Right lobe of liver (tissue), 4 donors: ENCODE data around the gene ZP2.
"Not testable (repeated sequence)": the region's sequence is repeated elsewhere in the genome, so short reads cannot be mapped to it uniquely, and the experiment has no call there.

Source experiments
- CTCF ChIP-seq, 4 donors: fragments of 200-600 bp in 3 of 4; fragments of 450-650 bp in 1 of 4; IDR thresholded peaks; one replicate each; pipeline versions ENCODE4 v1.5.1 to v1.8.0; 2016 to 2022; ENCODE audit warnings: antibody characterized with exemption in 4 of 4, mild to moderate bottlenecking in 2 of 4
- POLR2A ChIP-seq: fragments of 450-650 bp; IDR thresholded peaks from one replicate; pipeline ENCODE4 v1.6.1; 2017; ENCODE audit warnings: antibody characterized with exemption, mild to moderate bottlenecking
- donor health status: DM: no; HTN: no; CAD: no.
- donor health status: DM: no; HTN: no; CAD: no.
- donor health status: DM: no; HTN: yes; CAD: no.

- TF ChIP-seq CTCF (IDR thresholded peaks at IDR 0.05); POLR2A: not testable (repeated sequence)
These were observed 36.8 kb upstream of the ZP2 start for GRCh38 chr16:21248179-21248578.
